ENCODE results near the gene KCNAB2.
"Not testable (repeated sequence)": the region's sequence is repeated elsewhere in the genome, so short reads cannot be mapped to it uniquely, and the experiment has no call there.

Gene KCNAB2

GRCh38 chr1:6062670-6063069 lies 17.0 kb downstream of the KCNAB2 start:
- DNase-seq = no peak

- DNase-seq = not testable (repeated sequence)
Observed at GRCh38 chr1:6063532-6064053, 17.9 kb downstream of the KCNAB2 start.

- DNase-seq = no peak
Observed at GRCh38 chr1:6065093-6065858, 19.6 kb downstream of the KCNAB2 start.

GRCh38 chr1:6066680-6067079 lies 21.0 kb downstream of the KCNAB2 start:
- DNase-seq = no peak

- DNase-seq = no peak
Observed at GRCh38 chr1:6068073-6068472, 22.4 kb downstream of the KCNAB2 start.

- no peak for DNase-seq
Observed at GRCh38 chr1:6068932-6069331, 23.2 kb downstream of the KCNAB2 start.

GRCh38 chr1:6069573-6069972 lies 23.9 kb downstream of the KCNAB2 start:
- DNase-seq = no peak

- DNase-seq = no peak
Observed at GRCh38 chr1:6070450-6070974, 24.8 kb downstream of the KCNAB2 start.

GRCh38 chr1:6071219-6071618 lies 25.5 kb downstream of the KCNAB2 start:
- no peak for DNase-seq

- DNase-seq = no peak
Observed at GRCh38 chr1:6072774-6073479, 27.2 kb downstream of the KCNAB2 start.

GRCh38 chr1:6073480-6074053 lies 27.9 kb downstream of the KCNAB2 start:
- no peak for DNase-seq

- DNase-seq = no peak
Observed at GRCh38 chr1:6074192-6074901, 28.7 kb downstream of the KCNAB2 start.

GRCh38 chr1:6075748-6076147 lies 30.1 kb downstream of the KCNAB2 start:
- DNase-seq = no peak

GRCh38 chr1:6077061-6077460 lies 31.4 kb downstream of the KCNAB2 start:
- not testable (repeated sequence) for DNase-seq

- DNase-seq = no peak
Observed at GRCh38 chr1:6077506-6077905, 31.8 kb downstream of the KCNAB2 start.

- DNase-seq = no peak
Observed at GRCh38 chr1:6077919-6078318, 32.2 kb downstream of the KCNAB2 start.

GRCh38 chr1:6080469-6080868 lies 34.8 kb downstream of the KCNAB2 start:
- DNase-seq = no peak

- DNase-seq = no peak
Observed at GRCh38 chr1:6081901-6082300, 36.2 kb downstream of the KCNAB2 start.

- DNase-seq = no peak
Observed at GRCh38 chr1:6082430-6082971, 36.8 kb downstream of the KCNAB2 start.

- no peak for DNase-seq
Observed at GRCh38 chr1:6083385-6083784, 37.7 kb downstream of the KCNAB2 start.

GRCh38 chr1:6083801-6084446 lies 38.2 kb downstream of the KCNAB2 start:
- no peak for DNase-seq
